ENCODE data around the gene B4GALT2.

GRCh38 chr1:43982808-43983207, 3.8 kb downstream of the B4GALT2 start:
- TF ChIP-seq ESRRB (CRISPR knock-in tag; IDR thresholded peaks at IDR 0.05; ENCODE audit: borderline replicate concordance) (no peak), CGGBP1 (CRISPR knock-in tag; IDR thresholded peaks at IDR 0.05) (no peak), EP300 (IDR thresholded peaks at IDR 0.05; ENCODE audit: low read length) (no peak), CTCF (IDR thresholded peaks at IDR 0.05 in 2 of 3, conservative IDR thresholded peaks at IDR 0.05 in 1 of 3; ENCODE audit: insufficient read depth in 2 of 3, low read depth in 1 of 3, low read length in 3 of 3) (no peak), FOXO4 (CRISPR knock-in tag; IDR thresholded peaks at IDR 0.05) (no peak), MLX (CRISPR knock-in tag; conservative IDR thresholded peaks at IDR 0.05) (no peak), CBFB (CRISPR knock-in tag; IDR thresholded peaks at IDR 0.05) (no peak), EZH2 (IDR thresholded peaks at IDR 0.05; ENCODE audit: borderline replicate concordance, low read depth, low read length) (no peak), NCOR1 (IDR thresholded peaks at IDR 0.05) (no peak), FOXP4 (CRISPR knock-in tag; IDR thresholded peaks at IDR 0.05; ENCODE audit: borderline replicate concordance) (no peak), POLR2A (conservative IDR thresholded peaks at IDR 0.05) (no peak), POLR2AphosphoS5 (IDR thresholded peaks at IDR 0.05; ENCODE audit: control insufficient read depth, insufficient read depth, low read depth, low read length) (no peak)

Data from K562 (cell line).